Measurements from ENCODE around the gene EXOC4.
"Not testable (repeated sequence)": the region's sequence is repeated elsewhere in the genome, so short reads cannot be mapped to it uniquely, and the experiment has no call there.

The EXOC4 gene

DNA sequence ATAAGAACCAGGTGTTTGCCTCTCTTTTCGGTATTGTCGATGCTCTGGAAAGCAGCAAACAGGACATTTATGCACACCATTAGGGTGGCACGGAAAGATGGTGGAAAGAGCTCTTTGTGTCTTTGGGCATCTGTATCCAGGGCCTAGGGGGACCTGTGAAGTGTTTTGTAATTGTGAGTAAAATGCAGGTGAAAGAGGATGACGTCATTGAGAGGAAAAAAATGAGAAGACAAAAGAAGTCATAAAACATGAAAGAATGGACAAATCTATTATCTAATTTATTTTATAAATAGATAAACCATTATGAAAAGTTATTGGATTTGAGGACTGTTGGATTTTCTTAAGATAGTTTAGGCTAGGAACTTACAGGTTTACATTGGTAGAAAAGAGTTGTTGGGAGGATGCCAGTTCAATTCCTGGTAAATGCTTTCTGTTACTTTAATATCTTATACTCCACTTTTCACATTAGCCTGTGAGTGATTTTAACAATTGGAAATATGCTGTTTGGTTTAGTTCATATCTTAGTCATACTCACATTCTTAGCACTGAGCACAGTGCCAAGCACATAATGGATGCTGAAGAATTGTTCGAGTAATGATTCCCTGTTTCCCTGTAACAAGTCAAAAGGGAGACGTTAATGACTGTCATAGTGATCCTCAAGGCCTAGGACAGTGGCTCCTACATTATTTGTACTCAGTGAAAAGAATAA, 62.6 kb downstream of the EXOC4 start:
- DNase-seq (ENCODE audit: low read depth in 2 of 2) = no peak

DNA sequence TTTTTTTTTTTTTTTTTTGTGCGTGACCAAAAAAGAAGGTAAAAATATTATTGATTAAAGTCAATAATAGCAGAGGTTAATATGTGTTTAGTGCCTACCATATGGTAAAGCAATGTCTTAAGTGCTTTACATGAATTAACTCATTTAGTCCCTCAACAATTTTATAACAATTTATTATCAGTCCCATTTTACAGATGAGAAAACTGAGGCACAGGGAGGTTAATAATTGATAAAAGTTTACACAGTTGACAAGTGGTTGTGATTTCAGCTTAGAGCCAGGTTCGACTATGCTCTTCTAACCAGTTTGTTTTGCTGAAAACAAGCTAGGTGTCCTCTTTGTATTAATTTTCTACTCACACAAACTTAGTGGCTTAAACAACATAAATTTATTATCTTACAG, 67.0 kb downstream of the EXOC4 start:
- DNase-seq (ENCODE audit: low read depth in 2 of 2) = no peak

DNA sequence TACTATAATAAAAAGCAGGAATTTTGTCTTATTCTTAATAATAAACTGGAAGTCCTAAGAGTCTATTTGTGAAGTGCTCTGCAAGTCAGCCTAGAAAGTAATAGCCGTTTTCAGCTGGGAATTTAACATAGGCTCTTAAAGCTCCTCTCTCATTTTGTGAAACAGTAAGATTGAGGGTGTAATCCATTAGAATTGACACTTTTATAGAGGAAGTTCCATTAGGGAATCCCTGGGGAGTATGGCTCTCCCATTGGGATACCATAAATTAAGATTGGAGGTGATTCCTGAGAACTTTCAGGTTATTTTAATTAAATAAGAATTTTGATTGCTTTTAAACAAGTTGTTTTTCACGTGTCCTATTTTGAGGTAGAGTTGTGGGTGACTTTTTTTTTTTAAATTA, 68.0 kb downstream of the EXOC4 start:
- DNase-seq (ENCODE audit: low read depth in 2 of 2) = no peak

GRCh38 chr7:133321366-133321765, 68.5 kb downstream of the EXOC4 start:
- DNase-seq (ENCODE audit: low read depth in 2 of 2) = not testable (repeated sequence)

DNA sequence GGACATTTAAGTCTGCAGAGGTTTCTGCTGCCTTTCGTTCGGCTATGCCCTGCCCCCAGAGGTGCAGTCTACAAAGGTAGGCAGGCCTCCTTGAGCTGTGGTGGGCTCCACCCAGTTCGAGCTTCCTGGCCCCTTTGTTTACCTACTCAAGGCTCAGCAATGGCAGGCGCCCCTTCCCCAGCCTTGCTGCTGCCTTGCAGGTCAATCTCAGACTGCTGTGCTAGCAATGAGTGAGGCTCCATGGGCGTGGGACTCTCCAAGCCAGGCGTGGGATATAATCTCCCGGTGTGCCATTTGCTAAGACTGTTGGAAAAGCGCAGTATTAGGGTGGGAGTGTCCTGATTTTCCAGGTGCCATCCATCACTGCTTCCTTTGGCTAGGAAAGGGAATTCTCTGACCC, 73.9 kb downstream of the EXOC4 start:
- DNase-seq (ENCODE audit: low read depth in 2 of 2) = not testable (repeated sequence)

GRCh38 chr7:133328021-133328420, 75.1 kb downstream of the EXOC4 start:
- DNase-seq (ENCODE audit: low read depth in 2 of 2) = not testable (repeated sequence)

GRCh38 chr7:133330085-133330484, 77.2 kb downstream of the EXOC4 start:
- no peak for DNase-seq (ENCODE audit: low read depth in 2 of 2)

DNA sequence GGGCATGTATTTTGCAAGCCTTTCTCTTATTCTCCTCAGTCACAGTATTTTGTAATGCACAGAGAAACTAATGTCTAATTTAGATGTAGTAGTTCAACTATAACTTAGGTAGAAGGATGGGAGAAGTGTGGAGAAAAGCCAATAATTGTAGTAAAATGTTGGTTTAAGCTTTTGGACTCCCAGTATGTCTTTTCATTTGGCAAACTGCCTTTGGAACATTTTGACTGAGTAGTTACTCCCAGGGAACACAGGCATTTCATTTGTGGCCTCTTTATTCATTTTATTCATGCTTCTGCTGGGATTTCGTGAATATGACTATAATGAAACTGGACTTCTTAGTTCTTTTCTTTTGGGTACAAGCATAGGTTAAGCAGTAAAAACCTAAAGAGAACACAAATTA, 79.0 kb downstream of the EXOC4 start:
- DNase-seq (ENCODE audit: low read depth in 2 of 2) = no peak

GRCh38 chr7:133339772-133340171, 86.9 kb downstream of the EXOC4 start:
- DNase-seq (ENCODE audit: low read depth in 2 of 2) = no peak

DNA sequence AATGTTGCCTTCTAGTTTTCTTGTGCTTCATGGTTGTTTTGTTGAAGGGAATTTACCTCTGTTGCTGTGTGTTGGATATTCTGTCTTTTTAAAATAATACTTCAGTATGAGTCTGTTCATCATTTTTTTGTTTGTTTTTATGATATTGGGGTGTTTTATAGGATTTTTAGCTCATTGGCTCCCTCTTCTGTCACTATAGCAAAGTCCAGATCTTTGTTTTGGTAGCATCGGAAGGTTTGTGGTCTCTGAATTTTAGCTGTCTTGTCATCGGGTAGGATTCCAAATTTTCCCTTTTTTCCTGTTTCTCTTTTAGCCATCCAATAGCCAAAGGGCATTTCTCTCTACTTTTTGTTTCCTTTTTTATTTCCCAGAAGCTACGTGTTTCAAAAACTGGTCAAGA, 91.4 kb downstream of the EXOC4 start:
- DNase-seq (ENCODE audit: low read depth in 2 of 2) = no peak

DNA sequence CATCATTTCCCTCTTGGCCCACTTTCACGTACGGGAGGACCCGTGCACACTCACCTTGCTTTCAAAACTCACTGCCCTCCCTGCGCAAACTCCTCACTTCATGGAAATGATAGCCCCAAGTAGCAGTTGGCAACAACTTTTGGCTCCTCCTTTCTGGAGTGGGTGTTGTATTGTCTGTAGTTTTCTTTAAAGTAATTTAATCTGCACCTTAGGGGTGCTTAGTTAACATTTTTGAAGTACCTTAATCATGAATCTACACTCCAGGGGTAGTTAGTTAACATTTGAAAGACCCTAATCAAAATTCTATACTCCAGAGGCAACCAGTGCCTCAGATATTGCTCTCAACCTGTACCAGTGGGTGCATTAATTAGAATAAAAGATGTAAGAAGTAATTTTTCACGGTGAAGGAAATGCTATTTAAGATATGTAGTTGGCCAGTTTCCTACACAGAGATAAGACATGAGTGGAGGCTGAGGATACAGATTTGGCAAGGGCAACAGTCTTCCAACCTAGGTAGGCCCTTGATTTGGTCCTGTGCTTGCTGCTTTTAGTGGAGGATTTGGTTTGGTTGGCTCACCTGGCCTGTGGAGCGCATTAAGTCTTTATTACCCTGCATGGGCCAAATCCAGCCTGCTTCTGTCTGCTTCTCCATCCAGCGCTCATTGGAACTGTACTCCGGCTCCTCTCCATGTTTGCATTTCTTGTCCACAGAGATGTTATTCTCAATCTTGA, 93.0 kb downstream of the EXOC4 start:
- no peak for DNase-seq (ENCODE audit: low read depth in 2 of 2)

GRCh38 chr7:133348250-133348649, 95.4 kb downstream of the EXOC4 start:
- DNase-seq (ENCODE audit: low read depth in 2 of 2) = no peak

DNA sequence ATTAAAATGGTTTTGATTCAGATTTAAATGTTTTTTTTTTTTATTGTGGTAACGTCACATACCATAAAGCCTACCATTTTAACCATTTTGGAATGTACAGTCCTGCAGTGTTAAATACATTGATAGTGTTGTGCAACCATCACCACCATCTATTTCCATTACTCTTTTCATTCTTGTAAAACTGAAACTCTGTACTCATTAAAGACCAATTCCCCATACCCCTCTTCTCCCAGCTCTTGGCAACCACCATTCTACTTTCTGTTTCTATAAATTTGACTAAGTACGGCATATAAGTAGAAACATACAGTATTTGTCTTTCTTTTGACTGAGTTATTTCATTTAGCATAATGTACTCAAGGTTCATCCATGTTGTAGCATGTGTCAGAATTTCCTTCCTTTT, 96.2 kb downstream of the EXOC4 start:
- DNase-seq (ENCODE audit: low read depth in 2 of 2) = no peak

DNA sequence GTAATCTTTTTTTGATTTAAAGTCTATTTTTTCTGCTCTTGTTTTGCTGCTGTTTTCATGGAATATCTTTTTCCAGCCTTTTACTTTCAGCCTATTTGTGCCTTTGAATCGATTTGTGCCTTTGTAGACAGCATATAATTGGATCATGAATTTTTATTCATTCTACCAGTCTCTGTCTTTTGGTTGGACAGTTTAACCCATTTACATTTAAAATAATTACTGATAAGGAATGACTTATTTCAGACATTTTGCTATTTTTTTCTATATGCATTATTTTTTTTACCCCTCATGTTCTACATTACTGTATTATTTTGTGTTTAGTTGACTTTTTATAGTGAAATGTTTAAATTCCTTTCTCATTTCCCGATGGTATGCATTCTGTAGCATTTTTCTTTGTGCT, 99.6 kb downstream of the EXOC4 start:
- no peak for DNase-seq (ENCODE audit: low read depth in 2 of 2)

- DNase-seq (ENCODE audit: low read depth in 2 of 2) = no peak
Observed at GRCh38 chr7:133353775-133354174, 100.9 kb downstream of the EXOC4 start.

- no peak for DNase-seq (ENCODE audit: low read depth in 2 of 2)
Observed at GRCh38 chr7:133354546-133355324, 101.9 kb downstream of the EXOC4 start.

DNA sequence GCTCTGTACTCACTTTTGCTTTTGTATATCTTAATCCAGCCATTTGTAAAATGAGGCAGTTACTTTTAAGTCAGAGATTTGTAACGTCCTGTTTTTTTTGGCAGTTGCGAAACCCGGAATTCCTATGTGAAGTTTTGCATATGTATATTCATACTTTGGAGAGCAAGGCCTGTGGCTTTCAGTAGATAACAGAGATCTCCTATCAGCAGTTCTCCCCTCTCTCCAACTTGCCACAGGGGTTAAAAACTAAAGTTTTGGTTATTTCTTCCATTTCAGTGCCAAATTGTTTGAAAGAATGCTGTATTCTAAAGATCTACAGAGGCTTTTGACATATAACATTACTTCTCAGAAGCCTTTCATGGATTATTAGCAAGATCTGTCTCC, 102.4 kb downstream of the EXOC4 start:
- no peak for DNase-seq (ENCODE audit: low read depth in 2 of 2)

DNA sequence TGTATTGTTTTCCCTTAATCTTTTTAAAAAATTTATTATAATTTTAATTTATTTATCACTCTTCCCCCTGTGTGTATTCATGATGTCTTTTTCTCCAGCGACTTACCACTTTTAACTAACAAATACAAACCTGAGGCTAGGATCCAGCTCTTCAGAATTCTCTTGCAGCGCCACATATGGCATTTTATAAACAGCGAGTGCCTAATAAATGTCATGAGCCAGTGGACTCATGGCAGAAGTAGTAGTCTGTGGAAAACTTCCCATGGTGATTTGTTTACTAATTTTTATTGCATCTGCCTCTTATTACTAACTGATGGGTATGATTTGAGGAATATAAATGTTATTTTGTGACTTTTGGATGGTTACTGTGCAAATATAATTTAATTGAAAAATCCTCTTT, 102.9 kb downstream of the EXOC4 start:
- no peak for DNase-seq (ENCODE audit: low read depth in 2 of 2)

DNA sequence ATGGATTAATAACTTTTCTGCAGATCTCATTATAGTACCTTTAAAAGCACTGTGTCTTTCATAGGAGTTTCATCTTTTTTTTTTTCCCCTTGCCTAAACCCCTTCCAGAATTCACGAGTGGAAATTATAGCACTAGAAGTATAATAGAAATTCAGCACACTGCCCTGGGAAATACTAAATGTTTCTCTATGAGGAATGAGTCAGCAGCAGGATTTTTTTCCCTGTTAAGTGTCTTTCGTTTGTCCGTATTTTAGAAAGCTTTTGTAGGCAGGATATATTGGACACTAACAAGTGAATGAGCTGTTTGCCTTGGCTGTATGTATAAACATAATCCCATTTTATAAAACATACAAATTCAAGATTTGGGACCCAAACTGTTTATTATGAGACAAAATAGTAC, 105.8 kb downstream of the EXOC4 start:
- no peak for DNase-seq (ENCODE audit: low read depth in 2 of 2)

GRCh38 chr7:133359449-133359848, 106.6 kb downstream of the EXOC4 start:
- DNase-seq (ENCODE audit: low read depth in 2 of 2) = no peak

- no peak for DNase-seq (ENCODE audit: low read depth in 2 of 2)
Observed at GRCh38 chr7:133360201-133360600, 107.3 kb downstream of the EXOC4 start.

DNA sequence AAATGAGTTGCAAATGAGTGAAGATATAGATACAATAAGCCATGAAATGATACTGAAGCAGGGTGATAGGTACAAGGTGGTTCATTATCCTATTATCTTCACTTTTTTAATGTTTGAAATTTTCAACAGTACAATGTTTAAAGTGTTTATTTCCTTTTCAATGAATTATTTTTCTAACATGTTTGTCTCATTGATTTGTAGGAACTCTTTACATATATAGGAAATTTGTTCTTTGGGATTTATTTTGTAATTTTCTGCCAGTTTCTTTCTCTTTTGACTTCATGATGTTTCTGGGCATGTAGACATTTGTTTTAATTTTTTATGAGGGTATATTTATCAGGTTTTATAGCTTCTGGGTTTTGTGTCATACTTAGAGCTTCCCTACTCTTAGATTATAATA, 108.9 kb downstream of the EXOC4 start:
- DNase-seq (ENCODE audit: low read depth in 2 of 2) = no peak
